SJSA1 (cell line): ENCODE data around the gene ABCG5. TPM values are rescaled to one million over a fixed set of nuclear protein-coding genes. Genes with fewer than 3 reads are reported as not detected.

Source experiments
- DNase-seq, 2 experiments: peaks; one replicate each; pipeline ENCODE4 v3.0.0-alpha.2; 2015 to 2020; ENCODE audit warnings: low spot score in 2 of 2, low read depth in 1 of 2
- H3K27ac ChIP-seq: fragments of 250-450 bp; sonication (Bioruptor Pico); 2 replicates; pipeline ENCODE4 v1.5.1; 2020; ENCODE audit warnings: mild to moderate bottlenecking, moderate library complexity
- H3K27me3 ChIP-seq: fragments of 250-450 bp; sonication (Bioruptor Pico); replicated peaks from 2 replicates; pipeline ENCODE4 v1.5.1; 2020; ENCODE audit warnings: mild to moderate bottlenecking, moderate library complexity
- H3K36me3 ChIP-seq: fragments of 250-450 bp; sonication (Bioruptor Pico); 2 replicates; pipeline ENCODE4 v1.5.1; 2020; ENCODE audit warnings: mild to moderate bottlenecking
- H3K4me1 ChIP-seq: fragments of 250-450 bp; sonication (Bioruptor Pico); replicated peaks from 2 replicates; pipeline ENCODE4 v1.6.1; 2021; ENCODE audit warnings: mild to moderate bottlenecking
- H3K4me3 ChIP-seq: fragments of 250-450 bp; sonication (Bioruptor Pico); 2 replicates; pipeline ENCODE4 v1.5.1; 2020; ENCODE audit warnings: mild to moderate bottlenecking
- H3K9me3 ChIP-seq: fragments of 250-450 bp; sonication (Bioruptor Pico); replicated peaks from 2 replicates; pipeline ENCODE4 v1.5.1; 2020; ENCODE audit warnings: mild to moderate bottlenecking
- total RNA-seq: library from RNA; depleted of rRNA; stranded (reverse); fragments of >200 nt; shearing (Covaris generic); gene quantifications from 2 replicates; pipeline ENCODE4 v1.2.3, GENCODE V29; 2014

The ABCG5 gene
- total RNA-seq, 1 experiment from 2014 or later: not detected

DNA sequence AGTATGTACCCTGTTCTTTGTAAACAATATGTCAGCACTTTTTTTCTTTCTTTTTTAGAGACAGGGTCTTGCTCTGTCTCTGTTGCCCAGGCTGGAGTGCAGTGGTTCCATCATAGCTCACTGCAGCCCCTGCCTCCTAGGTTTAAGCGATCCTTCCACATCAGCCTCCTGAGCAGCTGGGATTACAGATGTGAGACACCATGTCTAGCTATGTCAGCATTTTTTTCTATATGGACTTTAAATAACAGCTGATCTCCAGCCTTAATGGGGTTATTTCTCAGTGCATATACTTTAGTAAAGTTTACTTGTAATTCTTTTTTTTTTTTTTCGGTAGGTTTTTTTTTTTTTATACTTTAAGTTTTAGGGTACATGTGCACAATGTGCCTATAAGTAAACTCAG is 26.6 kb downstream of the ABCG5 start:
- H3K27me3 ChIP-seq: no peaks in the 10 kb centered on the region
- no peaks in the 10 kb centered on the region for H3K4me1 ChIP-seq
- H3K9me3 ChIP-seq: no peaks in the 10 kb centered on the region
- H3K4me3 ChIP-seq: no peak overlapping the region
- no peak overlapping the region for H3K27ac ChIP-seq
- H3K36me3 ChIP-seq: no peaks in the 10 kb centered on the region
- no peak for DNase-seq

DNA sequence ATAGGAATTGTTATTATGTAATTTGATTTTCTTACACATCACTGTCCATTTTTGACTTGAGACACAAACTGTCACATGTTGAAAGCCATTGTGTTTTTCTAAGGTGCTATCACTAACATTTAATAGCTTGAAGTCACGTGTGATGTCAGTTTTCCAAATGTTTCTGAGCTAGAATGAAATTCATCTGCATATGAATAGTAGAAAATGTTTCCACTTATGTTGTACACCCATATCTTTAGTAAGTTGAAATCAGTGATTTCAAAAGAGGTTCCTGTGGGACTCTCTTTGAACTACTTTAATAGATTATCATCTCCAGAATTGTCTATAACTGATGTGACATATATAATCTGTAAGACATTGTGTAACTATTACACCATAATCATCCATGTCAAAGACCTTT is 27.8 kb downstream of the ABCG5 start:
- Histone ChIP-seq H3K4me3 (no peak overlapping the region), H3K27ac (no peak overlapping the region), H3K9me3 (no peaks in the 10 kb centered on the region), H3K4me1 (no peaks in the 10 kb centered on the region), H3K27me3 (no peaks in the 10 kb centered on the region), H3K36me3 (no peaks in the 10 kb centered on the region)
- DNase-seq: no peak

DNA sequence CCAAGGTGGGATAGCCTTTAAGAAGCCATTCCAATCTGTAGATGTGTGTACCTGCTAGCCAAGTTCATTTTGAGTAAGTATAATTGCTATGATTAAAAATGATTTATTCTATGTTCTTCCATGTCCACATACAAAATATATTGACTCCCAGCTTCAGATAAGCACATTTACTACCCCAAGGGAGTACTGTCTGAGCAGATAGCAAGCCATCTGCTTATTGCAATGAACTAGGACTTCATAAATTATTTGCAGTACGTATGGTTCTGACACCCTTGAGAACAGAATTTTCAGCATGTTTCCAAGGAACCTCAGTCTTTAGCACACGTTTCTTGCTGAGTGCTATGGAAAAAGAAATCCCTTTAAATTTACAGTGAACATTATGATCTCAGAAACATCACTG is 28.2 kb downstream of the ABCG5 start:
- H3K36me3 ChIP-seq: no peaks in the 10 kb centered on the region
- H3K9me3 ChIP-seq: no peaks in the 10 kb centered on the region

DNA sequence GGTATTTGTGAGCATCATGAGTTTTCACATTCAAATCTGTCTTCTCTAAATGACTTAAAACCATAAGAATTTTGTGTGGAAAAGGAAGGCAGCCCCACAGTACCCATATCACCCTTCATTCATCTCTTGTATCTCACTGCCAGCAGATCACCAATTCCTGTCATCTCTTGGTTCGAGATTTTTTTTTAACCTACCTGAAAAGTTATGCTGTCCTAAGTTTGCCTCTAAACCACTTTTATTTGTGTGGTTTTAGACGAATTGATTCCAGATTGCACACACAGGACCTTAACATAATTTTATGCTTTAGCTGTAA is 32.0 kb downstream of the ABCG5 start:
- DNase-seq: no peak

More for the DNA sequence above, 28.2 kb downstream of the ABCG5 start:
- no peaks in the 10 kb centered on the region for H3K4me1 ChIP-seq
- no peak for DNase-seq
- H3K4me3 ChIP-seq: no peak overlapping the region
- no peak overlapping the region for H3K27ac ChIP-seq
- no peaks in the 10 kb centered on the region for H3K27me3 ChIP-seq

DNA sequence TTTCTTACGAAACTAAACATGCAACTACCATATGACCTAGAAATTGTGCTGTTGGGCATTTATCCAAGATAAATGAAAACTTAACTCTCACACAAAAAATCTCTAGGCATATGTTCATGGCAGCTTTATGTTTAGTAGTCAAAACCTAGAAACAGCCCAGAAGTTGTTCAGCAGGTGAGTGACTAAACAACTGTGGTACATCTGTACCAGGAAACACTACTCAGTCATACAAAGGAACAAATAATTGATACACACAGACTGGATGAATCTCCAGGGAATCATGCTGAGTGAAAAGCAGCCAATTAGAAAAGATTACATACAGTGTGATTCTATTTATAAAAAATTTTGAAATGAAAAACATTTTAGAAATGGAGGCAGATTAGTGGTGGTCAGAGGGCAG is 35.5 kb downstream of the ABCG5 start:
- Histone ChIP-seq H3K36me3 (no peaks in the 10 kb centered on the region; the same call in 1 of the 2 replicates), H3K9me3 (no peaks in the 10 kb centered on the region), H3K4me3 (no peak overlapping the region), H3K27me3 (no peaks in the 10 kb centered on the region), H3K4me1 (no peaks in the 10 kb centered on the region), H3K27ac (no peak overlapping the region)
- no peak for DNase-seq

More for the DNA sequence above, 32.0 kb downstream of the ABCG5 start:
- H3K4me3 ChIP-seq: no peak overlapping the region
- H3K27me3 ChIP-seq: no peaks in the 10 kb centered on the region
- no peaks in the 10 kb centered on the region for H3K9me3 ChIP-seq
- H3K36me3 ChIP-seq: no peaks in the 10 kb centered on the region; the same call in 1 of the 2 replicates
- H3K4me1 ChIP-seq: no peaks in the 10 kb centered on the region
- H3K27ac ChIP-seq: no peak overlapping the region

DNA sequence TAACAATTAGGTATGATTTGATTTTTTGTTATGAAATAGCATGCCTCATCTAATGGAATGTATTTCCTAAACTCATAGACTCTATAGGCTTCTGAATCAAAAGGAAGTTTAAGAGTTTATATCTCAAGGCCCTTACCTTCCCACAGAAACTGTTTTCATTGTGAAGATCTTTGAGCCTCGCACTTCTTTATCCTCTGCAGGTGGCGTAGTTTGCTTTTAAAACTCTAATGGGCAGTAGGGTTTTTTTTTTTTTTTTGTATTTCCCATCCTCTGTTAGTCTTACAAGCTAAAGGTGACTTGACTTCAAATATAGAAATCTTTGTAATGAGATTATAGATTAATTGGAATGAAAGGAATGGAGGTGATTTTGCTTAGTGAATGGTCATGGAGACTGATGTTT is 36.5 kb downstream of the ABCG5 start:
- Histone ChIP-seq H3K4me3 (no peak overlapping the region), H3K36me3 (no peaks in the 10 kb centered on the region; the same call in 1 of the 2 replicates), H3K27me3 (no peaks in the 10 kb centered on the region), H3K27ac (no peak overlapping the region), H3K4me1 (no peaks in the 10 kb centered on the region), H3K9me3 (no peaks in the 10 kb centered on the region)
- DNase-seq: no peak

DNA sequence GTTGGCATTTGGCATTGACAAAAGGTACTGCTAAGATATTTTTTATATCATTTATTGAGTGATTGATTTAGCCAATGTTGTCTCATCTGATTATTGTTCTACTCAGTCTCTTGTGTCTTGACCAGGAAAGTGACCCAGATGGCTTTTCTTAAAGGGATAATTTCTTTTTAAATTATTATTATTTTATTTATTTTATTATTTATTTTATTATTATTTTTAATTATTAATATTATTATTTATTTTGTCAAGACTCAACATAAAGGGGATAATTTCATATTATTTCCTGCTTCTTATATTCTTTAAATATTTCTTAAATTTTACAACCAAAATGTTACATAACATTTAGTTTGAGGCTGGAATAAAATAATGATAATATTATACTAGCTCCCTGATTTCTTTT is 37.7 kb downstream of the ABCG5 start:
- H3K4me3 ChIP-seq: no peak overlapping the region
- no peaks in the 10 kb centered on the region; the same call in 1 of the 2 replicates for H3K36me3 ChIP-seq
- H3K27me3 ChIP-seq: no peaks in the 10 kb centered on the region
- H3K9me3 ChIP-seq: no peaks in the 10 kb centered on the region
- H3K27ac ChIP-seq: no peak overlapping the region
- H3K4me1 ChIP-seq: no peaks in the 10 kb centered on the region
- no peak for DNase-seq

DNA sequence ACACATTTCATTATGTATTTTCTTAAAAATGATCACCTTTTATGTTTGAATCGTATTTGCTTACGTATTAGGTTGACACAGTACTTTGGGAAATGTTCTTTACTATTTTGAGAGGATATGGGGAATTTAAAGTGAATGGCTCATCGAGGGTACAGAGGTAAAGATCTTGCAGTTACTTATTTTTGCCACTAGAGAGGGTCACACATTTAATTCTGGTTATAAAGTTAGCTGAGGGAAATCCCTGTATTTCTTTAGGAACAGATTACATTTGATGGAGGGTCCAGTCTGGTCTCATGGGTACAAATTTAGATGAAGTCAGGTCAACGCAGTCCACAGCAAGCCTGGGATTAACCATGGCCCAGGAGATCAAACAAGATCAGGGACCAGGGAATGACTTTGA is 40.3 kb downstream of the ABCG5 start:
- Histone ChIP-seq H3K4me3 (no peak overlapping the region), H3K36me3 (no peaks in the 10 kb centered on the region; the same call in 1 of the 2 replicates), H3K27me3 (no peaks in the 10 kb centered on the region), H3K4me1 (no peaks in the 10 kb centered on the region), H3K9me3 (no peaks in the 10 kb centered on the region), H3K27ac (no peak overlapping the region)
- DNase-seq: no peak

DNA sequence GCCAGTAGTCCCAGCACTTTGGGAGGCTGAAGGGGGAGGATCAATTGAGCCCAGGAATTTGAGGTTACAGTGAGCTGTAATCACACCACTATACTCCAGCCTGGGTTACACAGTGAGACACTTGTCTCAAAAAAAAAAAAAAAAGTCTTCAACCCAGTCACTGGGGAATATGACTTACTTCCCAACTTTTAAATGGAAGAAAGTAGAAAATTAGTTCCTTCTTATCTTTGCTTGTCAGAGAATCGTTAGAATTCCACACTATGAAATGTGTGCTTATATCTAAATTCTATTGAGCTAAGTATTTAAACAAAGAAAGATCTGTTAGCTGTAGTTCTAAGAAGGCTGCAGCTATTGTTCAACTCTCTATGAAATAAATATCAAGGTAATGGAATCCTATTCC is 42.4 kb downstream of the ABCG5 start:
- Histone ChIP-seq H3K27me3 (no peaks in the 10 kb centered on the region), H3K4me1 (no peaks in the 10 kb centered on the region), H3K4me3 (no peak overlapping the region), H3K27ac (no peak overlapping the region), H3K9me3 (no peaks in the 10 kb centered on the region), H3K36me3 (no peaks in the 10 kb centered on the region)
- no peak for DNase-seq

DNA sequence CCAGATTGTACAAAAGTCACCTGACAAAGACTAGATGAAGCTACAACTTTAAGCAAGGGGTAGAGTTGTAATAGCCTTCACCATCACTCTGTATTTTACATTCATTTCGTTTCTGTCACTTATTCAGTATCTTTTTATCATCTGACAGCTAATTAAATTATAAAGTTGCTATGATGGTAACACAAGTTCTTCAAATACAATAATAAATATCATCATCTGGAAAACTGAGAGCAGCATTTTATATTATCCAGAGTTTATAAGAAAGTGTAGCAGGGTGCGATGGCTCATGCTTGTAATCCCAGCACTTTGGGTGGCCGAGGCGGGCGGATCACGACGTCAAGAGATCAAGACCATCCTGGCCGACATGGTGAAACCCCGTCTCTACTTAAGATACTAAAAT is 43.7 kb downstream of the ABCG5 start:
- H3K4me3 ChIP-seq: no peak overlapping the region
- peaks cover under 1% of the 10 kb centered on the region; the same call in 1 of the 2 replicates for H3K36me3 ChIP-seq
- H3K27me3 ChIP-seq: no peaks in the 10 kb centered on the region
- H3K9me3 ChIP-seq: no peaks in the 10 kb centered on the region
- no peaks in the 10 kb centered on the region for H3K4me1 ChIP-seq
- DNase-seq: no peak
- no peak overlapping the region for H3K27ac ChIP-seq

DNA sequence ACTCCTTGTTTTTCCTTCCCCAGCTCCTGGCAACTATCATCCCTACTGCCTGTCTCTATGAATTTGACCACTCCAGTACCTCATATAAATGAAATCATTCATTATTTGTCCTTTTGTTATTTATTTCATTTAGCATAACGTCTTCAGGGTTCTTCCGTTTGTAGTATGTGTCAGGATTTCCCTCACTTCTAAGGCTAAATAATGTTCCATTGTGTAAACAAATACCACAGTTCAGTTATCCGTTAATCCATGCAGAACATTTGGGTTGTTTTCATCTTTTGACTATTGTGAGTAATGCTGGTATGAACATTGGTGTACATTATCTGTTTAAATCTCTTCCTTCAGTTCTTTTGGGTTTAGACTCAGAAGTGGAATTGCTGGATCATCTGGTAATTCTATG is 46.0 kb downstream of the ABCG5 start:
- H3K27me3 ChIP-seq: no peaks in the 10 kb centered on the region
- no peak overlapping the region for H3K27ac ChIP-seq
- no peak overlapping the region for H3K4me3 ChIP-seq
- DNase-seq: no peak
- H3K36me3 ChIP-seq: peaks cover 4% of the 10 kb centered on the region; the same call in 1 of the 2 replicates
- H3K4me1 ChIP-seq: no peaks in the 10 kb centered on the region
- H3K9me3 ChIP-seq: no peaks in the 10 kb centered on the region

DNA sequence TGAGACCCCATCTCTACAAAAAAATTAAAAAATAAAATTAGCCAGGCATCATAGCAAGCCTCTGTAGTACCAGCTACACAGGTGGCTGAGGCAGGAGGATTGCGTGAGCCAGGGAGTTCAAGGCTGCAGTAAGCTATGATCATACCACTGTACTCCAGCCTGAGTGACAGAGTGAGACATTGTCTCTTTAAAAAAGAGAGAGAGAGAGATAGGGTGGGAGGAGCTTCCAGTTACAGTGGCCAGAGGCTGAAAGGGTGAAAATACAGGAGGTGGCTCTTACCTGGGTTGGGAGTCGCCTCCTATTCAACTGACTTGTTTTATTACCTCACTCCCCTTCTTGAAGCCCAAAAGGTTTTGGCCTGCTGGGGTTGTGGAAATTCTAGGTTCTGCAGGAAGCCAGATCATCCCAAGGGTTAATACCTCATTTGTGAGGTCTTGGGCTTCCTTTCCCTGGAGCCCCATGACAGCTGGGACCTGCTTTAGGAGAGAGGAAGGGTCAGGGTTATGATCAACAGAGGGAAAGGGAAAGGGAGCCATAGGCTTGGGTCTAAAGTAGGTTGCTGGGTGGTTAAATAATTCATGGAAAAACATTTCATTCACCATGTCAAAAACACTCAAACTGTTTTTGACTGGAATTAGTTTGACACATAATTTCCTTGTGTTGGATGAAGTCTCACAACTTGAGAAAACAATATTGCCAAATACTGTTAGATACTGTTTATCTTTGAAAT is 47.4 kb downstream of the ABCG5 start:
- Histone ChIP-seq H3K9me3 (no peaks in the 10 kb centered on the region), H3K27ac (no peak overlapping the region)
- no peak for DNase-seq

DNA sequence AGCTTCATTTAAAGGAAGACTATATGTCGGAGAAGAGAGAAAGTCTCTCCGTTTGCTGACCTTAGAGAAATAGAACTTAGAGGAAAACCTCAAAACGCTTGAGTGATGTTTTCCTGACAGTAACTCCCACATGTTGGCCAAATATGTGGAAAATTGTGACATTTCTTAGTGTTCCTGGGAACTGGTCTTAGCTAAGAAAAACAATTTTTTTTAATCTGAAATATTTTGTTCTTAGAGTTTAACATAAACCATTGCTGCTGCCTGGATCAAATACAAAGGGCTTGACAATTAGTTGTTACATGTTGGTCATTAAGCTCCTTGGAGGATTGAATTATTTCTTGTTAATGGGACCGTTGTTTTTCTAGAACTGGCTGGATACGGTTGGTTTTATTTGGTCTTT is 48.5 kb downstream of the ABCG5 start:
- no peak overlapping the region for H3K27ac ChIP-seq
- no peaks in the 10 kb centered on the region for H3K9me3 ChIP-seq
- H3K36me3 ChIP-seq: peaks cover 4% of the 10 kb centered on the region; the same call in 1 of the 2 replicates
- no peaks in the 10 kb centered on the region for H3K27me3 ChIP-seq
- H3K4me3 ChIP-seq: no peak overlapping the region
- no peak for DNase-seq
- H3K4me1 ChIP-seq: no peaks in the 10 kb centered on the region

More for the DNA sequence above, 47.4 kb downstream of the ABCG5 start:
- Histone ChIP-seq H3K4me1 (no peaks in the 10 kb centered on the region), H3K27me3 (no peaks in the 10 kb centered on the region), H3K4me3 (no peak overlapping the region), H3K36me3 (peaks cover 4% of the 10 kb centered on the region; the same call in 1 of the 2 replicates)

DNA sequence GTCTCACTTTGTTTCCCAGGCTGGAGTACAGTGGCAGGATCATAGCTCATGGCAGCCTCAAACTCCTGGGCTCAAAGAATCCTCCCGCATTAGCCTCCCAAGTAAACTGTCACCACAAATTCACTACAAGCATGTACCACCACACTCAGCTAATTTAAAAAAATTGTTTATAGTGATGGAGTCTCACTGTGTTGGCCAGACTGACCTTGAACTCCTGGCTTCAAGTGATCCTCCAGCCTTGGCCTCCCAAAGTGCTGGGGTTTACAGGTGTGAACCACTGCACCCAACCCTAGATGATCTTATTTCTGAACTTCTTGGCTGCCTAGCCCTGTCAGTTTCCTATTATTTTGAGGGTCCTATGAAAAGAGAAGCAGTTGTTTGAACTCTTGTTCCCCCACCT is 50.0 kb downstream of the ABCG5 start:
- Histone ChIP-seq H3K27ac (no peak overlapping the region), H3K27me3 (no peaks in the 10 kb centered on the region), H3K9me3 (no peaks in the 10 kb centered on the region), H3K36me3 (peaks cover 4% of the 10 kb centered on the region; the same call in 1 of the 2 replicates), H3K4me1 (no peaks in the 10 kb centered on the region), H3K4me3 (no peak overlapping the region)
- DNase-seq: no peak

DNA sequence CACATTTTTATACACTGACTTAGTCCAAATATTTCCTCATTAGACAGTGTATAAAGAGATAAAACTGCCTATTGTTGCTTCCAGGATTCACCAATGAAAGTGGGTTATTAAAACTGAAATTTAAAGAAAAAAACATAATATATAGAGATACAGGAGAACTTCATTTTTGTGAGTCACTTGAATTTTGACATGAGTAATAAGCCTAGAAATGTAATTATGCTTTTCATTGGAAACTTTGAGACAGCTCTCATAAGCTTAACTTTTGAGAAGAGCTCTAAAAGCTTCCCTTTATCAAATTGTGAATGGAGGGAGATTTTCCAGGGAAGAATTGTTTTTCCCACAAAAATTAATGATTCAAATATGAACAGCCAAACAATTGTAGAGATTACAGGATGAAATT is 50.7 kb downstream of the ABCG5 start:
- Histone ChIP-seq H3K4me3 (no peak overlapping the region), H3K9me3 (no peaks in the 10 kb centered on the region), H3K27me3 (no peaks in the 10 kb centered on the region), H3K4me1 (no peaks in the 10 kb centered on the region), H3K27ac (no peak overlapping the region), H3K36me3 (peaks cover 4% of the 10 kb centered on the region; the same call in 1 of the 2 replicates)
- no peak for DNase-seq
